Fibroblast of gingiva (primary cell): ENCODE measurements around the gene ADAMTSL1.
A peak's percentile ranks its signal among the peaks of the same experiment; 100 is the strongest.

Experiments used
- DNase-seq: peaks from one replicate; pipeline ENCODE4 v3.0.0-alpha.2; 2011; ENCODE audit warnings: low read depth

ADAMTSL1 gene

DNA sequence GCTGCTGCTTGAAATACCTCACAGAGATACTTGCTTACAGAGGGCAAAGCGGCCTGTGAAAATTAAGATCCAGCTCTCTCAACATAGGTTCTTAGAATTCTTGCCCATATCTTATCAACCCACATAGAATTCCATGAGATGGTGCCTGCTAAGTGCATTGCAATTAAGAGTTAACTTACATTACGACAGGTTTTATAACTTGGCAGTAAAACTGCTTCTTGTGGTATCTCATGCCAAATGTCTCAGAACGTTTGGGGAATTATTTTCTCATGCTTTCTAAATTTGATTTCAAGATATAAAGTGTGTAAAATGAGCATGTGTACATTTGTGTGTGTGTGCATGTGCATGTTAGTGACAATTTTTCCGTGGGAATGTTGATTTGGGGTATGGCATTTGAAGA lies 297.8 kb downstream of the ADAMTSL1 start:
- no peak for DNase-seq

DNA sequence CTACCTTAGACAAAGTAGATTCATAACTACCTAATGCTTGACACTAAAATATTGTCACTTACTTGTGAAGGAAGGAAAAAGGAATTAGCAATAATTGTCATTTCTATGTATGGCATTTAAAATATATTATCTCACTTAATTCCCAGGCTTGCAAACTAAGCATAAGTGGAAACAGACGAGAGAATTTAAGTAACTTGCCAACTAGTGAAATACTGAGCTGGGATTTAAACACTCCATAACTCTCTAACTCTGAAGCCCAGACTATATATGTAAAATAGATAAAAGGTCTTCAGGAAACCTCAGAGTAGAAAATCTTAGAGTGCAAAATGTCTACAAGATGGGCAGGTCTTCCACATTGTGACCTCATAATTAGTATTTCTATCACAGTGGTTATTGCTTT lies 301.3 kb downstream of the ADAMTSL1 start:
- DNase-seq: no peak

DNA sequence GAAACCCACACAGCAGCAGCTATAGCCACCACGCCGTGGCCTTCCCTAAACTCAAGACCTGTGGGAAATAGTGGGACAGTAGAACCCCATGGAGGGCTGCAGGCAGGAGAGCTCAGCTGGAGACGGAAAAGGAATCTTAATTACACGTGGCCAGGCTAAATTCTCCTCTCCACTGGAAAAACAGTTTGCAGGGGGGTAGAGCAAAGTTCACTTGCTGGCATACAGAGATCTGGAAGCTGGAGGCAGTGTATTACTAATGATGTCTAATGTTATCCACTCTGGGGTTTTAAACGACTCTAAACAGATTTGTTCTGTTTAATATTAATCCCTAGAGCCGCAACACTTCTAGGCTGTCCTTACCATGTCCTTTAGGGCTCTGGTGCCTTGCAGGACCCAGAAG lies 302.0 kb downstream of the ADAMTSL1 start:
- DNase-seq: no peak

DNA sequence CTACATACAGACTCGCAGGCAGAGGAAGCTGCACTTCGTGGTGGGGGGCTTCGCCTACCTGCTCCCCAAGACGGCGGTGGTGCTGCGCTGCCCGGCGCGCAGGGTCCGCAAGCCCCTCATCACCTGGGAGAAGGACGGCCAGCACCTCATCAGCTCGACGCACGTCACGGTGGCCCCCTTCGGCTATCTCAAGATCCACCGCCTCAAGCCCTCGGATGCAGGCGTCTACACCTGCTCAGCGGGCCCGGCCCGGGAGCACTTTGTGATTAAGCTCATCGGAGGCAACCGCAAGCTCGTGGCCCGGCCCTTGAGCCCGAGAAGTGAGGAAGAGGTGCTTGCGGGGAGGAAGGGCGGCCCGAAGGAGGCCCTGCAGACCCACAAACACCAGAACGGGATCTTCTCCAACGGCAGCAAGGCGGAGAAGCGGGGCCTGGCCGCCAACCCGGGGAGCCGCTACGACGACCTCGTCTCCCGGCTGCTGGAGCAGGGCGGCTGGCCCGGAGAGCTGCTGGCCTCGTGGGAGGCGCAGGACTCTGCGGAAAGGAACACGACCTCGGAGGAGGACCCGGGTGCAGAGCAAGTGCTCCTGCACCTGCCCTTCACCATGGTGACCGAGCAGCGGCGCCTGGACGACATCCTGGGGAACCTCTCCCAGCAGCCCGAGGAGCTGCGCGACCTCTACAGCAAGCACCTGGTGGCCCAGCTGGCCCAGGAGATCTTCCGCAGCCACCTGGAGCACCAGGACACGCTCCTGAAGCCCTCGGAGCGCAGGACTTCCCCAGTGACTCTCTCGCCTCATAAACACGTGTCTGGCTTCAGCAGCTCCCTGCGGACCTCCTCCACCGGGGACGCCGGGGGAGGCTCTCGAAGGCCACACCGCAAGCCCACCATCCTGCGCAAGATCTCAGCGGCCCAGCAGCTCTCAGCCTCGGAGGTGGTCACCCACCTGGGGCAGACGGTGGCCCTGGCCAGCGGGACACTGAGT lies 303.2 kb downstream of the ADAMTSL1 start:
- DNase-seq: no peak

DNA sequence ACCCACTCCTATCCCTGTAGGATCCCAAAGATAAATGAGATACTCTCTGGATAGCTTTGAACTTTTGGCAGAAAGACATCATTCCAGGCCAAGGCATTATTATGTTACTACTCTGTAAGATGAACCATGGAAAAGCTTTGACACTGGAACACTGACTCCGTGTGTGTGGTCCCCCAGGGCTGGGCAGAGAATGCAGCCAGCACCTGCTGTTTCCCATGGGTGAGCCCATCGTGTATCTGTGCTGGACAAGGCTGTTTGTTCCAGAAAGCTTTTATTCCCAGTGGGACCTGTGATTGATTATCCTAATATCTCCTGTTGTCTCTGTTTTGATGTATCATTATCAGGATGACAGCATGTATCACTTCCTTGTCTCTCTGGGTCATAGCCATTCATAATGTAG lies 304.2 kb downstream of the ADAMTSL1 start:
- no peak for DNase-seq

DNA sequence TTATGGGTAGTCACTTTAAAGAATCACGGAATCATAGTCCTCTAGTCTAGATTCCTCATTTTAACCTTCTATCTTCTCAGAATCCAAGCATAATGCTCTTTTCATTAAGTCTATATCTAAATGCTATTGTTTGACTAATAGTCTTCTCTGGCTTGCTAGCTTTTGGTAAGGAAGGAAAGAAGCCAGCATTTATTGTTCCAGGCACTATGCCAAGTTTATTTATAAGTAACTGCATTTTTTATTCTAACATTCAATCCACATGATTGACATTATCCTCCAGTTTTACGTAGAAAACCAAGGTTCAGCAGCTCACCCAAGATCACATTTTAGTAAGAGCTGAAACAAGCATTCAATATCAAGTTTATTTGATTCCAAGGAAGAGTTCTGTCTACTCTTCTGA lies 304.9 kb downstream of the ADAMTSL1 start:
- DNase-seq: no peak

DNA sequence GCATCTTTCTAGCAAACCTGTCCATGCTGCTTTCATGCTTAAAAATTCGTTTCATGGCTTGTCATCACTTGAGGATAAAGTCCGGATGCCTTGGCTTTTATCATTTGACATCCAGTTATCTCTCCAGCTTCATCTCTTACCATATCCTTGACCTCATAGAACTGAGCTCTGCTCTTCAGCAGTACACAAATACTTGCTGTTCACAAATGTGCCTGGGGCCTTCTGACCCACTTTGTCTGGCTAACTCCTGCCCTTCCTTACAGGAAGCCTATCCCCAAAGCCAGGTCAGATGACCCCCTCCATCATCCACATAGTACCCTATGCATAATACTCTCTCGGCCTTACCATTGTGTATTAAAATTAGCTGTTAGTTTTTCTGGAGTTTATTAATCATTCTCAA lies 310.0 kb downstream of the ADAMTSL1 start:
- no peak for DNase-seq

DNA sequence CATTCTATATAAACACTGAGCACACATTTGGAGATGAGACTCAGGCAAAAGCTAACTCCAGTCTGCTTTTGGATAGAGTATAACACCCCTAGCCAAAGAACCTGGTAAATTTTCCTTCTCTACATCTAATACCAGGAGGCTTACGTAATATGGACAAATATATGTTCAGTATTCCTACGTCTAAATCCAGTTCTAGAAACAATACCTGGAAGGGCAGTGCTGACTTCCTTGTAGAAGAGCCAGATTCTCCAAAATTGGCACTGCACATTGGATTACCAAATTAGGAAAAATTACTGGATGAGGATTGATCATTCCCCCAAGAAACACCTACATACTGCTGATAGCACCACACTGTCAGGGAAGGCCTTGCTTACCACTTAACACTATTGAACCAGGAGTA lies 311.7 kb downstream of the ADAMTSL1 start:
- no peak for DNase-seq

DNA sequence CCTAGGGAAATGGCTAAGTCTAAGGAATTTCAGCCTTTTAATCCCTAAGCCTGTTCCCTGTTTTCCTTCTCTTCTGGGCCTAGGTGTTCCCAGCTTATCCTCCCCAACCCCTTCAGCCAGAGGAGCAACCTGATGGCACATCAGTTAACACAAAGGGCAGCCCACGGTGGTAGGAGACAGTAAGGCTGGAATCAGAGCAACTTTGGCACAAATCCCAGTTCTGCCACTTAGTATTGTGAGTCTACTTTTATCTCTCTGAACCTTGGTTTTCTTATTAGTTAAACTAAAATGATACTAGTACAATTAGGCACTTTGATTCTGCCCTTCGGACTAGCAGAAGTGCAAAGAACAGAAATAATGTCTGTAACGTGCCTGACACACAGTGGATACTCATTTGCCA lies 312.2 kb downstream of the ADAMTSL1 start:
- no peak for DNase-seq

DNA sequence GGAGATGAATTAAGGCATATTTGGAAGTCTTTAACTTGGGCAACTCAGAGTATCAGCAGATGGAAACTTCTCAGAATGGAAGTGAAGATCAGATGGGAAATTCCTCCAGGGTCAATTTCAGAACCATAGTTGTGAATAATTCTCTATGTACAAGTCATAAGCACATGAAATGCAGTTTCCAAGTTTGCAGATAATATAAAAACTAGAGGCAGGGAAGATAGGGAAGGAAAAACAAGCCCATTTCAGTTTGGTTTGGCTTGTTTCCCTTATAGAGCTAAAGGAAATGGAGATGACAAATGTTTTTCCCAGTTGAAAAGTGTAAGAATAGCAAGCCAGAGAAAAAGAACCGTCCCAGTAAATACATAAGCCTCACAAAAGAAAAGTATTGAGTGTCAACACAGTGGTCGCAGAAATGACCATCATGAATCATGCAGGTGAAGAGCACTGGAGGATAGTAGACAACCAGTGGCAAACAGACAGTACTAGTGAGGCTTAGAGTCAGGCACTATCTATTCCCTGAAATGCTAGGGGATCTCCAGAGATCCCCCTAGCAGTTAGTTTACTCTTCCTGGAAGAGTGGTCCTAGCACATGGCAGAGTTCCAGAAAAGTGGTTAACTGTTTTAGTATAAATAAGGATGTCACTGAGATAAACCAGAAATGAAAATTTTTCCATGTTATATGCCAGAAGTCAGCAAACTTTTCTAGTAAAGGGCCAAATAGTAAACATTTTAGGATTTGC lies 313.1 kb downstream of the ADAMTSL1 start:
- DNase-seq: peak; percentile 7

DNA sequence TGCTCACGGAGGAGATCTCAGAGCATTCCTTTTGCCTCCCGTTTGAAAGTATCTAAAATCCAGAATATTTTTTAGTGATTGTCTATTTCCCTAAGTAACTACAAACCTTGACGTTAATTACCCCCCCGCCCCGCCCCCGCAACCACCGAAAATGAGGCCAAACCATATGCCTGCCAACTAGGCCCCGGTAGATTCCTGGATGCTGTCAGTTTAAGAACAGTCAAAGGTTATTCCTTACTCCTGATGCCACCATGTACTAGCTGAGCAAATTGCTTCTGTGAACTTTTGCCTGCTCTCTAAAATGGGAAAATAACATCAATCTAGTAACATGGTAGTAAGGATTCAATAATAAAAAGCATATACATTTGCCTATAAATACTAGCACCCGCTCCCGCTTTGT lies 314.3 kb downstream of the ADAMTSL1 start:
- no peak for DNase-seq

DNA sequence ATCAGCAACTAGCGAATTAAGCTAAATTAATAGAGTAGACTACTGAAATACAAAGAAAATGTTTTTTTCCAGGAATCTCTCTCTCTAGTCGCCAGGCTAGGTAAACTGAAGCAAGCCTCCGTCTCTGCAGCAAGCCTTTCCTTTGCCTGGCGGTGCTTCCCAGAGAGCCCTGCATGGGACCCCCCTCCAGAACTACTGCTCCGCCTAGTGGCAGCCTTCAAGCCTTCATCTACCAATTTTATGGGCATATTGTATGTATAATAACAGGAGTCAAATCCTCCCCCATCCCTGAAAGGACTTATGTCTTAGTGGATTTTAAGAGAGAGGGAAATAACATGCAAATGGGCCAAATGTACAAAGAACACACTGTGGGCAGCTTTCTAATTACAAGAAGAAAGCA lies 317.1 kb downstream of the ADAMTSL1 start:
- DNase-seq: no peak

DNA sequence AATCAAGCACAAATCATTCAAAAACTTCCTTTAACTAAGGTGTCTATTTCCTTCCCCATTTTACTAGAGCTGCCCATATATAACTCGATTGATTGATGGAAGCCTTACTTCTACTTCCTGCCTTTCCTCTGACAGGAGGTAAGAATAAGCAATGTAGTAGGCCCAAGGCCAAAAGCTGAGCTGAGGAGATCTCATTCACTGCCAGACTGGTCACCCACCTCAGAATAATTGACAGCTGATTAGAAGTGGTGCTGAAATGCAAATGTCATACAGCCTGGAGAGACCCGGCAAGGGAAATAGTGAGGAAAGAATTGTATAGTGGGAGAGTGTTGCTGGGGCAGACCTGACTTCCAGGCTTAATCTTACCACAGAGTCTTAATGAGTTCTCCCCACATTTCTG lies 319.2 kb downstream of the ADAMTSL1 start:
- DNase-seq: no peak

DNA sequence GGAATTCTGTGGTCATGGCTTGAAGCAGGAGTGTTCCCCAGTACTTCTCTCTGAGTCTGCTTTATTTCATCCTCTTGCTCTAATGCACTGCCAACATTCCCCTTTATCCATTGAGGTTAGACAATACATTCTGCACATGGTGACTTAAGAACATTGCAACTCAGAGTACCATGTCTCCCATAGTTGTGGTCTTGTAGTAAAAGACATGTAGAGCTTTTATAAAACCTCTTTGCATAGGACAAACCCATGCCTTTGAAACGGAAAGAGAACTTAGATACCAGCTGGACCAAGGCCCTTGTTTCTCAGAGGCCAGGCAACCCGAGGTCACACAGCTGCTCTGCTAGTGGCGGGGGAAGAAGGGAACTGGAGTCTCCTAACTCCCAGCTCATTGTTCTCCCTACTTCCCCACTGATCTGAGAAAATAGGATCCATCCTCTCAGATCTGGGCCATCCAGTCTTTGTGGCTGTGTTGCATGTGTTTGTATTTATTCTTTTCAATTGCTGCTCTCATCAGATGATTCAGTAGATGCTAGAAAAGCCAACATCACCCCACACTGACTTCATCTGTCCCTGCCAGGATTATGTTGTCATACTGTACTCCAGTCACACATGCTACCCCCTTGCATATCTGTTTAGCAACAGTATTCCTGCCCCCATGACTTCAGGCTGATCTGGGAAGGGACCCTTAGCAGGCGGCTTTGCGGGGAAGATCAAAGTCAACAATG lies 322.2 kb downstream of the ADAMTSL1 start:
- peak; percentile 62 for DNase-seq

DNA sequence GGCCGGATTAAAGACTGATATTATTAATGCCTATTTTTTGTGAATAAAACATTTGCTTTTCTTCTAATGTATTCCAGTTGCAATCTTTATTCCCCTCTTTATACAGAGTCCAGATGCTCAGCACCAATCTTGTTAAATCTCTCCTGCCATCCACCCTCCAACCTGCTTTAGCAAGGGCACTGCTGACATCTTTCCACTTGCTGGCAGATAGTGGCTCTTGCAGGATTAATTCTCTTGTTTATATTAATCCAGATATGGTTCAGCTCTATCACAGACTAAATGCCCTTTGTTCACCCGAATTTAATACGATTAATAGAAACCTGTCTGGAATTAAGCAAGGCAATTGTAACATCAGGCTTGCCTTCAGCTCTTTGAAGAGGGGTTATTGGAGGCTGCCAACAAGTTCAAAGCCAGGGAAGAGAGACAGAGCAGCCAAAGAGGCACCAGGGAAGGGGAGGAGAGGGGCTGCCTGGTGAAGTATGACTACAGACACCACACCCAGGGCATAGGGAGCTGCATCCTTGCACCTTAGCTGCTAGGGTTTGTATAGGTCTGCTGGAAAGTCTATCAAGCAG lies 322.8 kb downstream of the ADAMTSL1 start:
- no peak for DNase-seq

DNA sequence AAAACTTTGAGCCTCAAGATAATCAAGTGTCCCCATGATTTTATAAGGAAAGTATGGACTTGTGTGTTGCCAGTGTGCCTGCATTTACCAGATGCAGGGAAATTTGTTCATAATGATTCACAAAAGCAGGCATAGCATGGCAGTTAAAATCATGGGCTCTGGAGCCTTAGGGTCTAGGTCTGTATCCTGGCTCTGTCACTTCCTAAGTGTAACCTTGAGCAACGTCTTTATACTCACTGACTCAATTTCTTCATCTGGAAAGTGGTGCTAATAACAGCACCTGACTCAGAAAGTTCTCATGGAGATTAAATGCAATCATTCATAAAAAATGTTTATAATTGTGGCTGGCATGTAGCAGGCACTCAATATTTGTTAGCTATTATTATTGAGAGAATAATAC lies 324.2 kb downstream of the ADAMTSL1 start:
- DNase-seq: no peak

DNA sequence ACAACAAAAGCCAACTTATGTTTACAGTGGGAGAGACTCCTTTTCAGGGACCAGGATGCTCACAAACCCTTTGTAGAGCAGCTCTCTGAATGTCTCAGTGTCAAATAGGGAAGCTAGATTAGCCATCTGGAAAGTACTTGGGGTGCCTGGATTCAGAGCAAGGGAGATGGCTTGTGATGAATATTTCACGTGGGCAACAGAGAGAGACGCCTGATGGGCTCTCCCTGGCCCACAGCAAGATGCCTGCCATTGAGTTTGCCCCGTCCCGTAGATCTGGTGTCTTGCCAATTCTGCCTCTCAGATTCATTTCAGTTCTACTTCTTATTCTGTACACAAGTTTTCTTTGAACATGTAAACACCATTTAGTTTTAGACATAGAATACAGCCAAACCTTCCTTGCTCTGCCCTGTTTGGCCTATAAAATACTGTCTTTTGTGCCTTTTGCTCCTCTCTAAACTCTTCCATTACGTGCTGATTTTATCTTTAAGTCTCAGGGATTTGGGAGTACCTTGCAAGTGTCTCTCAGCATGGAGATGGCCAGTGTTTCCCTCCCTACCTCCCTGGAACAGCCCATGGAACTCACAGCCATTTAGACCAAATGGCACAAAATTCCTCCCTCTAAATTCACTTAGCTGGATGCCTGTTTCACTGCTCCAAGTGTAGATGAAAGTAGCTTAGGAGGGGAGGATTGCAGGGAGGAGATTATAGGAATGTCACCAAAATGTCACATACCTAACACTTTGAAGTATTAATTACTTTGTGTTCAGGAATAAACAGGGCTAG lies 324.7 kb downstream of the ADAMTSL1 start:
- no peak for DNase-seq

DNA sequence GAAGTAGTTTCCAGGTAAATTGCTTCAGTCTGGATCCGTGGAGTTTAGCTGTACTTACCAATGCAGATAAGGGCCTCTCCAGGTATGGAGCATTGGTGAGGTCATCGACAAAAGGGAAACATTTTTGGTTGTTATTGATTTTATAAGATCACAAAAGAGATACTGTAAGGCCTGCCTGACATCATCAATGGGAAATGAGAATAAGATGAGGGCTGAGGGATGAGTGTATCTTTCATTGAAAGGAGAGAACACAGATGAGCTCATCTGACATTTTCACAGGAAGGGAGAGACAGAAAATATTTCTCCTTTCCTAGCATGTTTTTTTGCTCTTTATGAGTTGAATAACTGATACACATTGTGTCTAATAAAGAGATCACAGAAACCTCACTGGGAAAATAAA lies 325.5 kb downstream of the ADAMTSL1 start:
- no peak for DNase-seq

DNA sequence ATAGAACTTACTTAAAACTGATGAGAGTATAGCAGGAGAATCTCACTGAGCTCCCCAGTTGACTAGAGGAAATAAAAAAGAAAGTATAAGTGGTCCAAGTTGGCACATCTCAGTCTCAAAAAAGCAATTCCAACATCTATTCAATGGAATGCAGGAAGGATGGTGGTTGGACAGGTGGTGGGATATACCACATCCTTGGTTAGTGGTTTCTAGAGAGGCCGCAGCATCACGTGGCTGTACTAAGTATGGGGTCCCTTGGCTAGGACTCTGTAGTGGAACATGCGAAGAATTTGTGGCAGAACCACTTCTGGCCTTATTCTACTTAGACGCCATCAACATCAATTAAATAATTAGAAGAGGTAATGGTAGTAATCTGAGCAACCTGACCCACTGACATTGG lies 326.6 kb downstream of the ADAMTSL1 start:
- DNase-seq: no peak

DNA sequence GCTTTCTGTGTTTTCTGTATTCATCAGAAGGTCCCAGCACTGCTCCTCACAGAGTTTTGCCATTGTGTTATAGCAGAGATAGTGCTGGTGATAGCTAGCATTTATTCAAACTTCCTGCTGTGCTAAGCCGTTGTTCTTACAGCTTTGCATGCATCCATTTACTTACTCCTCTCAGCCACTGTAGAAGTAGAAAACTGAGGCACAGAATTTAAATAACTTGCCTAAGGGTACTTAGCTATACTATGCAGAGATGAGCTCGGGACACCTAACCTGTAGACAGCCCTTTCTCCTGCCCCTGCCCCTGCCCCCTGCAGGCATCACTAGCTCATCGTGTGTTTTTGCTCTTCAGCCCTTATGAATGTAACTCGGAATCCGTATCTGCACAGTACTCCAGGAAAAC lies 331.4 kb downstream of the ADAMTSL1 start:
- no peak for DNase-seq
